IMR-90 (cell line): Measurements from ENCODE around the gene MPRIP. TPM values are rescaled to one million over a fixed set of nuclear protein-coding genes. Genes with fewer than 3 reads are reported as not detected.

ENCODE experiments used
- ATAC-seq: fragments of 200-7000 bp; cut with Tn5 transposase; 2 replicates; pipeline ENCODE4 v1.9.1; 2020; ENCODE audit warnings: low read depth, mild to moderate bottlenecking, moderate library complexity
- BruUV-seq: library from RNA; stranded (reverse); fragments of 400-500 nt; replicated peaks from 2 replicates; lab custom pipeline; 2021; lab: Mats Ljungman, UMichigan
- CTCF ChIA-PET: fragments of 300-600 bp; formaldehyde crosslinking; extraction: SDS; loops from one replicate; lab custom pipeline; 2021; ENCODE audit warnings: antibody characterized with exemption; lab: Yijun Ruan, JAX
- POLR2A ChIA-PET: fragments of 300-600 bp; sonication (Branson Sonifier 250); formaldehyde crosslinking; loops from one replicate; lab custom pipeline; 2022; ENCODE audit warnings: antibody characterized with exemption; ENCODE audit not compliant: unreplicated experiment; lab: Charles Lee
- DNase-seq: peaks from one replicate; pipeline ENCODE4 v3.0.0; 2013
- H2AFZ ChIP-seq: replicated peaks from 2 replicates; pipeline ENCODE3; 2013; ENCODE audit warnings: low read length, mild to moderate bottlenecking; ENCODE audit not compliant: poor library complexity
- H2AK5ac ChIP-seq: 2 replicates; pipeline ENCODE4 v1.6.1; 2013; ENCODE audit warnings: low read depth, low read length, inconsistent platforms
- H2AK9ac ChIP-seq: replicated peaks from 2 replicates; pipeline ENCODE3; 2013; ENCODE audit warnings: mild to moderate bottlenecking, low read depth, low read length, moderate library complexity; ENCODE audit not compliant: poor library complexity
- H2BK120ac ChIP-seq: 2 replicates; pipeline ENCODE4 v1.6.1; 2013; ENCODE audit warnings: low read depth, low read length, inconsistent platforms
- H2BK15ac ChIP-seq: 3 replicates; pipeline ENCODE4 v1.6.1; 2013; ENCODE audit warnings: low read depth, low read length, inconsistent platforms
- H2BK20ac ChIP-seq: 2 replicates; pipeline ENCODE4 v1.6.1; 2013; ENCODE audit warnings: low read depth, mild to moderate bottlenecking, inconsistent platforms, low read length, moderate library complexity
- H2BK5ac ChIP-seq: 2 replicates; pipeline ENCODE4 v1.6.1; 2013; ENCODE audit warnings: mild to moderate bottlenecking, low read depth, low read length, inconsistent platforms; ENCODE audit not compliant: poor library complexity, severe bottlenecking
- H3K14ac ChIP-seq: replicated peaks from 2 replicates; pipeline ENCODE4 v1.6.1; 2013; ENCODE audit warnings: low read depth, low read length, inconsistent platforms
- H3K18ac ChIP-seq: 2 replicates; pipeline ENCODE4 v1.6.1; 2013; ENCODE audit warnings: low read depth, low read length, control low read depth
- H3K23ac ChIP-seq: 2 replicates; pipeline ENCODE4 v1.6.1; 2013; ENCODE audit warnings: low read depth, low read length, inconsistent platforms
- H3K27ac ChIP-seq: 2 replicates; pipeline ENCODE4 v1.5.1; 2013; ENCODE audit warnings: mild to moderate bottlenecking, control low read depth, low read length; ENCODE audit not compliant: insufficient read depth
- H3K27me3 ChIP-seq: 2 replicates; pipeline ENCODE4 v1.6.1; 2013; ENCODE audit warnings: low read length; ENCODE audit not compliant: control insufficient read depth, insufficient read depth
- H3K36me3 ChIP-seq: 2 replicates; pipeline ENCODE4 v1.6.1; 2013; ENCODE audit warnings: low read length, mixed read lengths; ENCODE audit not compliant: control insufficient read depth, insufficient read depth
- H3K4ac ChIP-seq: 2 replicates; pipeline ENCODE4 v1.6.1; 2013; ENCODE audit warnings: low read depth, low read length, inconsistent platforms
- H3K4me1 ChIP-seq: 2 replicates; pipeline ENCODE4 v1.6.1; 2013; ENCODE audit warnings: low read length, mixed read lengths; ENCODE audit not compliant: control insufficient read depth, insufficient read depth
- H3K4me2 ChIP-seq: 2 replicates; pipeline ENCODE4 v1.6.1; 2013; ENCODE audit warnings: low read depth, mild to moderate bottlenecking, control low read depth, low read length, moderate library complexity
- H3K4me3 ChIP-seq: 2 replicates; pipeline ENCODE4 v1.5.1; 2013; ENCODE audit warnings: low read depth, mild to moderate bottlenecking, control low read depth, low read length, moderate library complexity; ENCODE audit not compliant: insufficient read depth
- H3K56ac ChIP-seq: 2 replicates; pipeline ENCODE4 v1.6.1; 2013; ENCODE audit warnings: low read length, inconsistent platforms; ENCODE audit not compliant: insufficient read depth; ENCODE audit errors: extremely low read depth
- H3K79me1 ChIP-seq, 2 experiments: 2 replicates each; pipeline ENCODE4 v1.6.1; 2013; ENCODE audit warnings: low read length in 2 of 2, inconsistent platforms in 1 of 2, low read depth in 1 of 2
- H3K9ac ChIP-seq: 2 replicates; pipeline ENCODE4 v1.6.1; 2013; ENCODE audit warnings: low read depth, low read length, control low read depth
- H3K9me1 ChIP-seq: 2 replicates; pipeline ENCODE4 v1.6.1; 2013; ENCODE audit warnings: low read length, inconsistent platforms; ENCODE audit not compliant: insufficient read depth
- H3K9me3 ChIP-seq: 2 replicates; pipeline ENCODE4 v1.6.1; 2013; ENCODE audit warnings: low read length; ENCODE audit not compliant: control insufficient read depth, insufficient read depth
- H4K20me1 ChIP-seq: 2 replicates; pipeline ENCODE4 v1.6.1; 2013; ENCODE audit warnings: low read length, inconsistent platforms; ENCODE audit not compliant: insufficient read depth
- H4K5ac ChIP-seq: 2 replicates; pipeline ENCODE4 v1.6.1; 2013; ENCODE audit warnings: mild to moderate bottlenecking, low read depth, low read length, control low read depth
- H4K8ac ChIP-seq, 2 experiments: 2 replicates each; pipeline ENCODE4 v1.6.1; 2013; ENCODE audit warnings: low read depth in 2 of 2, low read length in 2 of 2, control low read depth in 1 of 2, inconsistent platforms in 1 of 2
- H4K91ac ChIP-seq: 2 replicates; pipeline ENCODE4 v1.6.1; 2013; ENCODE audit warnings: low read depth, low read length, inconsistent platforms; ENCODE audit not compliant: insufficient read depth
- BHLHE40 ChIP-seq: fragments of 150-350 bp; IDR thresholded peaks from 2 replicates; pipeline ENCODE4 v1.6.1; 2016; ENCODE audit warnings: mild to moderate bottlenecking, low read depth, low read length
- MAFK ChIP-seq: IDR thresholded peaks from 2 replicates; pipeline ENCODE4 v1.6.1; 2012; ENCODE audit warnings: low read depth, low read length, improper control_type of control experiment
- WGBS, 2 experiments: methylation state at CpG; one replicate each; pipeline versions ENCODE4 v1.1.5 to v1.1.7; 2013; ENCODE audit warnings: missing lambda C conversion rate in 2 of 2; ENCODE audit not compliant: insufficient read length in 1 of 2; ENCODE audit errors: extremely low coverage in 2 of 2; 5-methylcytosine and 5-hydroxymethylcytosine counted together
- dilution Hi-C: fragments of 300-500 bp; cut with HindIII; formaldehyde crosslinking; loops from one replicate; pipeline ENCODE4 v1.14.3; 2018; ENCODE audit warnings: low sequenced_read_pairs; ENCODE audit not compliant: unreplicated experiment
- in situ Hi-C: fragments of 300-500 bp; cut with MboI; formaldehyde crosslinking; loops from 3 replicates; pipeline ENCODE4 v1.14.3; 2019; ENCODE audit warnings: low sequenced_read_pairs, inconsistent platforms, mixed read lengths
- intact Hi-C: fragments of 100-400 bp; cut with micrococcal nuclease; formaldehyde crosslinking; loops from 2 replicates; pipeline ENCODE4 v1.10.0; 2022
- polyA plus RNA-seq, 3 experiments: library from polyadenylated mRNA; depleted of rRNA; stranded (reverse); fragments of >200 nt; gene quantifications; 2 replicates each; pipeline ENCODE4 v1.2.3, GENCODE V29; 2012; ENCODE audit warnings: low replicate concordance in 1 of 3
- total RNA-seq: library from RNA; depleted of rRNA; stranded (reverse); fragments of >200 nt; gene quantifications from 2 replicates; pipeline ENCODE4 v1.2.3, GENCODE V29; 2012

The MPRIP gene
- total and polyA plus RNA-seq, 2 of the 4 experiments (the other 2 are of a cell fraction) = 111 to 149 TPM

- DNase-seq (no peak), ATAC-seq (no peak)
- dilution Hi-C loops (no loop called here), intact Hi-C loops (no loop called here), in situ Hi-C loops (loop anchor here (25.0 kb wide), 1 partner anchor 619 kb away; no protein-coding TSS in a partner anchor)
- BruUV-seq = no TSS peak
- Histone ChIP-seq H3K4ac (0 out of 2 replicates have a peak overlapping the region, but pooled peaks have one; percentile 19), H3K27me3 (no peaks in the 10 kb centered on the region), H2BK5ac (no peak overlapping the region), H4K5ac (no peak overlapping the region), H2AK9ac (peak overlapping the region; percentile 34), H3K9me1 (peaks cover 9% of the 10 kb centered on the region; the same call in 1 of the 2 replicates), H3K18ac (no peak overlapping the region), H2AK5ac (peak overlapping the region; percentile 46), H3K79me1 (no peaks in the 10 kb centered on the region), H3K23ac (no peak overlapping the region), H4K91ac (no peak overlapping the region), H4K20me1 (no peaks in the 10 kb centered on the region; the same call in none of the 2 replicates), H3K9ac (no peak overlapping the region), H2BK120ac (no peak overlapping the region), H3K4me2 (no peak overlapping the region), H3K4me3 (no peak overlapping the region), H3K9me3 (no peaks in the 10 kb centered on the region), H3K56ac (no peak overlapping the region), H3K14ac (no peak overlapping the region), H2BK15ac (no peak overlapping the region; the same call in 2 of the 3 replicates), H3K36me3 (no peaks in the 10 kb centered on the region), H3K4me1 (peaks cover 9% of the 10 kb centered on the region), H2AFZ (peak overlapping the region; percentile 39), H3K27ac (no peak overlapping the region), H2BK20ac (no peak overlapping the region), H4K8ac (no peak overlapping the region)
- POLR2A ChIA-PET = no interaction called here
- no peak for TF ChIP-seq BHLHE40
- peak; percentile 37; the same call in 1 of the 2 replicates for TF ChIP-seq MAFK
- 69% methylated on average over 2 of the region's 11 CpGs; no CpG with 5 or more reads in 1 of the 2 experiments for WGBS, 2 experiments
- CTCF ChIA-PET = no interaction called here
These were observed 24.2 kb upstream of the MPRIP start for GRCh38 chr17:17018021-17018441.
